Activated naive CD4-positive, alpha-beta T cell treated with anti-CD3 and anti-CD28 coated beads for 36 hours (primary cell): ENCODE results near the gene LCK. TPM values are rescaled to one million over a fixed set of nuclear protein-coding genes. Genes with fewer than 3 reads are reported as not detected.

ENCODE experiments used
- CTCF ChIA-PET: fragments of 350-600 bp; sonication (Branson Sonifier 250); formaldehyde crosslinking; loops from one replicate; lab custom pipeline; 2021; ENCODE audit warnings: antibody characterized with exemption; lab: Charles Lee
- DNase-seq: peaks from one replicate; pipeline ENCODE4 v3.0.0-alpha.2; 2020
- H3K27ac Mint-ChIP-seq: one replicate; pipeline ENCODE4 v1.8.0; 2021; ENCODE audit warnings: mild to moderate bottlenecking, mixed read lengths
- H3K27me3 Mint-ChIP-seq: one replicate; pipeline ENCODE4 v1.8.0; 2021; ENCODE audit warnings: low read depth, mixed read lengths
- H3K36me3 Mint-ChIP-seq: one replicate; pipeline ENCODE4 v1.8.0; 2021; ENCODE audit warnings: low read depth, mixed read lengths
- H3K4me1 Mint-ChIP-seq: one replicate; pipeline ENCODE4 v1.8.0; 2021; ENCODE audit warnings: low read depth, mixed read lengths
- H3K4me3 Mint-ChIP-seq: one replicate; pipeline ENCODE4 v1.8.0; 2021; ENCODE audit warnings: mild to moderate bottlenecking, moderate library complexity, mixed read lengths
- H3K9me3 Mint-ChIP-seq: one replicate; pipeline ENCODE4 v1.8.0; 2021; ENCODE audit warnings: mixed read lengths
- intact Hi-C: fragments of 100-400 bp; cut with micrococcal nuclease; formaldehyde crosslinking; loops from one replicate; pipeline ENCODE4 v1.15.1; 2023
- total RNA-seq, 2 experiments: library from RNA; stranded (reverse); gene quantifications; one replicate each; pipeline ENCODE4 v1.2.3, GENCODE V29; 2021

The LCK gene
- total RNA-seq, 2 experiments from 2014 or later: 156 to 164 TPM

DNA sequence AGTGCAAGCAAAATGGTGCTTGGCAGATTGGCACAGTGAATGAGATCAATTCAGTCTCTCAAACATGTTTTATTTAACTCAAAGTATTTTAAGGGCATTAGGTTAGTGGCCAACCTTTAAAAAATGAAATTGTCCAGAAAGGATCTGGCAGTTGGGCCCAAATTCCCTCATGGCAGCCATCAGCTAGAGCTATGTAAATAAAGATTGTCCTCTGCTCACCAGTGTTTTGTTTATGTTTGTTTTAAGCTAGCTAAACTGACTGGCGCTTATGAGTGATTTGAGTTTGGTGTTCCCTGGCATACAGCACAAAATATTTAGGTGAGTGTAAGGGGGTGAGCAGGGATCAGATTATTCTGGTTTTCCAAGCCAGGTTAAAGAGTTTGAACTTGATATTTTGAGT, 58.9 kb downstream of the LCK start:
- Mint-ChIP-seq H3K27me3 (no peaks in the 10 kb centered on the region), H3K4me1 (peaks cover 63% of the 10 kb centered on the region), H3K9me3 (no peaks in the 10 kb centered on the region), H3K4me3 (no peak overlapping the region), H3K36me3 (peaks cover 23% of the 10 kb centered on the region), H3K27ac (no peak overlapping the region)
- CTCF ChIA-PET: no interaction called here
- intact Hi-C loops: no loop called here
- no peak for DNase-seq

GRCh38 chr1:32311709-32312393, 60.8 kb downstream of the LCK start:
- Mint-ChIP-seq H3K4me1 (peaks cover 61% of the 10 kb centered on the region), H3K4me3 (no peak overlapping the region), H3K36me3 (peaks cover 19% of the 10 kb centered on the region), H3K9me3 (no peaks in the 10 kb centered on the region), H3K27me3 (no peaks in the 10 kb centered on the region), H3K27ac (peak overlapping the region; percentile 39)
- intact Hi-C loops: no loop called here
- CTCF ChIA-PET: interaction anchor here (0.6 to 1.1 kb wide), 3 partner anchors 15 to 95 kb away, joined by 3 read pairs; no protein-coding TSS in a partner anchor
- DNase-seq: no peak

- Mint-ChIP-seq H3K4me3 (no peak overlapping the region), H3K4me1 (peaks cover 32% of the 10 kb centered on the region), H3K36me3 (peaks cover 20% of the 10 kb centered on the region), H3K9me3 (no peaks in the 10 kb centered on the region), H3K27ac (no peak overlapping the region), H3K27me3 (no peaks in the 10 kb centered on the region)
- no peak for DNase-seq
- intact Hi-C loops: no loop called here
- CTCF ChIA-PET: interaction anchor here (0.6 to 1.3 kb wide), 2 partner anchors 86 to 101 kb away, joined by 3 read pairs; no protein-coding TSS in a partner anchor
Measured at GRCh38 chr1:32316903-32317277, 65.8 kb downstream of the LCK start.

- intact Hi-C loops: no loop called here
- CTCF ChIA-PET: interaction anchor here (0.6 to 1.3 kb wide), 2 partner anchors 102 to 512 kb away, joined by 3 read pairs; no protein-coding TSS in a partner anchor
- H3K4me1 Mint-ChIP-seq: peaks cover 41% of the 10 kb centered on the region
- peaks cover 25% of the 10 kb centered on the region for H3K36me3 Mint-ChIP-seq
- H3K27me3 Mint-ChIP-seq: no peaks in the 10 kb centered on the region
- no peak overlapping the region for H3K27ac Mint-ChIP-seq
- no peak overlapping the region for H3K4me3 Mint-ChIP-seq
- DNase-seq: no peak
- H3K9me3 Mint-ChIP-seq: no peaks in the 10 kb centered on the region
Measured at GRCh38 chr1:32318127-32318869, 67.2 kb downstream of the LCK start.

- DNase-seq: peak; percentile 42
- no peaks in the 10 kb centered on the region for H3K9me3 Mint-ChIP-seq
- H3K4me3 Mint-ChIP-seq: no peak overlapping the region
- H3K36me3 Mint-ChIP-seq: peaks cover 24% of the 10 kb centered on the region
- H3K27ac Mint-ChIP-seq: peak overlapping the region; percentile 91
- CTCF ChIA-PET: interaction anchor here (0.6 to 3.0 kb wide), 10 partner anchors 11 to 717 kb away, joined by 3 to 20 read pairs (median 4); no protein-coding TSS in a partner anchor
- peaks cover 41% of the 10 kb centered on the region for H3K4me1 Mint-ChIP-seq
- intact Hi-C loops: no loop called here
- H3K27me3 Mint-ChIP-seq: no peaks in the 10 kb centered on the region
Measured at GRCh38 chr1:32321712-32322291, 70.7 kb downstream of the LCK start.

DNA sequence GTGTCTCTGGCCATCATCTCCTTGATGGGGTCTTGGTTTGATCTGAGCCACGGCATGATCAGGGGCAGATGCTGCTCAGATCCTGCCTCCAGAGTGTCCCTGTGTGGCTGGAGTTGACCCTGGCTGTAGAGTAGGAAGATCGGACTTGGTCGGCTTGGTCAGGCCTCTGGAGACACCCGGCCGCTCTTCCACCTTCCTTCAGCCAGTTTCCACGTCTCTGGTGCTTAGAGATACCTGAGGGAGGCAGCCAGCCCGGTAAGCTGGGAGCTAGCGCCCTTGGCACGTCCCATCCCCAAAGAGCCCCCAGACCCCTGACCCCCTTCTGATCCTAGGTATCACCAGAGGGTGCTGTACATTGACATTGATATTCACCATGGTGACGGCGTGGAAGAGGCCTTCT, 76.1 kb downstream of the LCK start:
- no peaks in the 10 kb centered on the region for H3K27me3 Mint-ChIP-seq
- DNase-seq: no peak
- peaks cover 22% of the 10 kb centered on the region for H3K4me1 Mint-ChIP-seq
- CTCF ChIA-PET: no interaction called here
- intact Hi-C loops: no loop called here
- no peak overlapping the region for H3K27ac Mint-ChIP-seq
- no peak overlapping the region for H3K4me3 Mint-ChIP-seq
- no peaks in the 10 kb centered on the region for H3K9me3 Mint-ChIP-seq
- H3K36me3 Mint-ChIP-seq: peaks cover 37% of the 10 kb centered on the region

DNA sequence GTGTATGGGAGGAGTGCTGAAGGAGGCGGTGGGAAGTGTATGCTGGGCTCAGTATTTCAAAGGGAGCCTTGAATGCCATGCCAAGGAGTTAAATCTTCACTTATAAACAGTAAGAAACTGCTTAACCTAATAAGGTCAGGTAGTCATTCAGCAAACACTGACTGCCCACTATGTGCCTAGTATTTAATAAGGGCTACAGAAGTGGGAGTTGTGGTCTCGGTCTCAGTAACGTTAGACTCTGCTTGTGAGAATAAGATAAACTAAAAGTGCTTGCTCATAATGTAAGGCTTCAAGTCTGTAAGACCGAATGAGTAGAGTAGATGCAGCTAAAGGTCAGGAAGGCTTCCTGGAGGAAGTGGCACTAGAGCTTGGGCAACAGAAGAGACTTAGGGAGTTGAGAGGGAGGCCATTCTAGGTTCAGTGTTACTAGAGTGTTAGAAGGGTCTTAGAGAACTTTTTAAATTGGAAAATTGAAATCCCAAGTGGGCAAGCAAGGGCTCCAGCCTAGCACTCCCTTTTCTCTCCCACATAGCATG, 78.9 kb downstream of the LCK start:
- CTCF ChIA-PET: interaction anchor here (1.0 kb wide), 1 partner anchor 13 kb away, joined by 3 read pairs; no protein-coding TSS in a partner anchor
- Mint-ChIP-seq H3K27ac (no peak overlapping the region), H3K4me1 (peaks cover 22% of the 10 kb centered on the region), H3K27me3 (no peaks in the 10 kb centered on the region), H3K9me3 (no peaks in the 10 kb centered on the region), H3K4me3 (no peak overlapping the region), H3K36me3 (peaks cover 28% of the 10 kb centered on the region)
- intact Hi-C loops: no loop called here
- DNase-seq: no peak

DNA sequence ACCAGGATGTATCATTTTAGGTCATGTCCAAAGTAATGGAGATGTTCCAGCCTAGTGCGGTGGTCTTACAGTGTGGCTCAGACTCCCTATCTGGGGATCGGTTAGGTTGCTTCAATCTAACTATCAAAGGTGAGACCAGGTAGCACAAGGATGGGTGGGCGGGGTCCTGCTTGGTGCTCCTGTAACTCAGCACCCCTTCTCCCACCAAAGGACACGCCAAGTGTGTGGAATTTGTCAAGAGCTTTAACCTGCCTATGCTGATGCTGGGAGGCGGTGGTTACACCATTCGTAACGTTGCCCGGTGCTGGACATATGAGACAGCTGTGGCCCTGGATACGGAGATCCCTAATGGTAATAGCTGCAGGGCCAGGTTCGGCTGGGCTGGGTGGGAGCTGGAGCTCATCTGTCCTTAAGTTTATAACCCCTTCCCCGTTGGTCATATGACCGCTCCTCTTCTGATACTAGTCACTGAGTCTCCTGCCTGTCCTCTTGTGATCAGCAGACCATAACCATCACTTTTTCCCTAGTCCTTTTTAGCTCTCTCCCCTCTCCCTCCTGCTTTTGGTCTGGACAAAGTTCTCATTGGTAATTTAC, 79.6 kb downstream of the LCK start:
- H3K36me3 Mint-ChIP-seq: peaks cover 26% of the 10 kb centered on the region
- H3K27ac Mint-ChIP-seq: no peak overlapping the region
- no peak for DNase-seq
- CTCF ChIA-PET: interaction anchor here (0.9 to 1.1 kb wide), 3 partner anchors 13 to 115 kb away, joined by 3 read pairs; no protein-coding TSS in a partner anchor
- intact Hi-C loops: no loop called here
- H3K4me3 Mint-ChIP-seq: no peak overlapping the region
- H3K9me3 Mint-ChIP-seq: no peaks in the 10 kb centered on the region
- no peaks in the 10 kb centered on the region for H3K27me3 Mint-ChIP-seq
- H3K4me1 Mint-ChIP-seq: peaks cover 21% of the 10 kb centered on the region

DNA sequence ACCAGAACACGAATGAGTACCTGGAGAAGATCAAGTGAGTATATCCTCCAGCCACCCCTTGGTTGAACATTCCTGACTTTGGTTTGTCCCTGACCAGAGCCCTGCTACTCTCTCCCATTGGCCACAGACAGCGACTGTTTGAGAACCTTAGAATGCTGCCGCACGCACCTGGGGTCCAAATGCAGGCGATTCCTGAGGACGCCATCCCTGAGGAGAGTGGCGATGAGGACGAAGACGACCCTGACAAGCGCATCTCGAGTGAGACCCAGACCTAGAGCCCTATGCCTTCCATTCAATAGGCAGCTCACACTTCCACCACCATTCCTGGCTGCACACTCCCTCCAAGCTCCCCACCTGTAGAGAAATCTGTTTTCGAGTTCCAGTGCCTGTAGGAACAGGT, 80.5 kb downstream of the LCK start:
- Mint-ChIP-seq H3K4me1 (peaks cover 21% of the 10 kb centered on the region), H3K4me3 (no peak overlapping the region), H3K27me3 (no peaks in the 10 kb centered on the region), H3K36me3 (peaks cover 26% of the 10 kb centered on the region), H3K27ac (no peak overlapping the region), H3K9me3 (no peaks in the 10 kb centered on the region)
- no peak for DNase-seq
- CTCF ChIA-PET: interaction anchor here (1.1 kb wide), 1 partner anchor 19 kb away, joined by 3 read pairs; no protein-coding TSS in a partner anchor
- intact Hi-C loops: no loop called here

DNA sequence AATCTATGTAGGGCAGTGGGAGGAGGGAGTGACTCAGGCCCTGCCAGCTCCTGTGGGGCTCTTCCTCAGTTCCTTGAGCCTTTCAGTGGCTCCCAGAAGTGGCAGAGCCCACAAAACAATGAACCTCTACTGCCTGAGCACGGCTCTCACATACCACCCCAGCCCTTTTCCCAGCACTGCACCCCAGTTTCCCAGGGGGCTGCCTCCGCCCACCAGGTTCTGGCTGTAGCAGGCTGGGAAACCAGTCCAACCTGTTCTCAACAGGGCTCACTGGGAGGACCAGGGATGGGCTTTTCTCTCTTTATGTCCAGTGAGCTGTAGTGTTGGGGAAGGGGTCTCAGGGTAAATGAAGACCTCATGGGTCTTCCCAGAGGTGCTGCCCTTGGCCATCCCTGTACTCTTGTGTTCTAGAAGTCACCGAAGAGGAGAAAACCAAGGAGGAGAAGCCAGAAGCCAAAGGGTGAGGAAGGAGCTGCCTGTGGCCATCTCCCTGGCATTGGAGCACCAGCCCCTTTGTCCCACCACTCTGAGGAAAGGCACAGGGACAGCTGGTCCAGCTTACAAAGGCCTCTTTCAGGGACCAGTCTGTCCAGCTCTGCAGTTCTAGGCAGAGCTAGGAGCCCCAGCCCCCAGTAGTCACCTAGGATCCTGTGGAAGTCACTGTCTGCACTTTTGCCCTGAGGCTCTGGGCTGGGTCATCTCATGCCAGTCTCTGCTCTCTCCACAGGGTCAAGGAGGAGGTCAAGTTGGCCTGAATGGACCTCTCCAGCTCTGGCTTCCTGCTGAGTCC, 81.4 kb downstream of the LCK start:
- Mint-ChIP-seq H3K27me3 (no peaks in the 10 kb centered on the region), H3K4me1 (peaks cover 30% of the 10 kb centered on the region), H3K36me3 (peaks cover 25% of the 10 kb centered on the region), H3K4me3 (no peak overlapping the region), H3K27ac (peak overlapping the region; percentile 30), H3K9me3 (no peaks in the 10 kb centered on the region)
- CTCF ChIA-PET: interaction anchor here (0.7 to 2.2 kb wide), 5 partner anchors 8 to 117 kb away, joined by 3 to 8 read pairs (median 3); partner anchors contain the start of gene BSDC1
- intact Hi-C loops: no loop called here
- DNase-seq: no peak

DNA sequence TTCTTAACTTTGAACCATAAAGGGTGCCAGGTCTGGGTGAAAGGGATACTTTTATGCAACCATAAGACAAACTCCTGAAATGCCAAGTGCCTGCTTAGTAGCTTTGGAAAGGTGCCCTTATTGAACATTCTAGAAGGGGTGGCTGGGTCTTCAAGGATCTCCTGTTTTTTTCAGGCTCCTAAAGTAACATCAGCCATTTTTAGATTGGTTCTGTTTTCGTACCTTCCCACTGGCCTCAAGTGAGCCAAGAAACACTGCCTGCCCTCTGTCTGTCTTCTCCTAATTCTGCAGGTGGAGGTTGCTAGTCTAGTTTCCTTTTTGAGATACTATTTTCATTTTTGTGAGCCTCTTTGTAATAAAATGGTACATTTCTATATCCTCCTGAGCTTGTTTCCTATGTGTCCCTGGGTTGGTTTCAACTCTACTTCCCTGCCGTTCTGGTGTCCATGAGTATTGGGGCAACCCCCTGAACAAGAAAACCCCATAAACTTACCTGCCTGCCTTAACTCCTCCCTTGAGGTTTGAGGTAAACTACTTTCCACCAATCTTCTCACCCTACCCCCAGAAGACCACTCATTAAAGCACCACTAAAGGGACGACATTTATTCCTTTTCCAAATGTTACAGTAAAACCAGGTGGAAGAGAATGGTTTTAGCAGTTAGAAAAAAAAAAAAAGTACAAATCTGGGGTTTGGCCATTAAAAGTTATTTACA, 82.3 kb downstream of the LCK start:
- intact Hi-C loops: no loop called here
- no peak overlapping the region for H3K4me3 Mint-ChIP-seq
- H3K27ac Mint-ChIP-seq: peak overlapping the region; percentile 25

More for the DNA sequence above, 82.3 kb downstream of the LCK start:
- Mint-ChIP-seq H3K27me3 (no peaks in the 10 kb centered on the region), H3K36me3 (peaks cover 21% of the 10 kb centered on the region), H3K9me3 (no peaks in the 10 kb centered on the region), H3K4me1 (peaks cover 36% of the 10 kb centered on the region)
- CTCF ChIA-PET: interaction anchor here (0.7 to 2.2 kb wide), 7 partner anchors 9 to 118 kb away, joined by 3 to 8 read pairs (median 4); partner anchors contain the start of gene BSDC1
- DNase-seq: no peak
